HG03521 (cell line): Measurements from ENCODE around the gene PIGQ.

Source experiments
- ATAC-seq: cut with Tn5 transposase; IDR thresholded peaks from one replicate; pipeline ENCODE4 v1.9.1; 2021; ENCODE audit warnings: mild to moderate bottlenecking, moderate library complexity; ENCODE audit not compliant: unreplicated experiment

The PIGQ gene

DNA sequence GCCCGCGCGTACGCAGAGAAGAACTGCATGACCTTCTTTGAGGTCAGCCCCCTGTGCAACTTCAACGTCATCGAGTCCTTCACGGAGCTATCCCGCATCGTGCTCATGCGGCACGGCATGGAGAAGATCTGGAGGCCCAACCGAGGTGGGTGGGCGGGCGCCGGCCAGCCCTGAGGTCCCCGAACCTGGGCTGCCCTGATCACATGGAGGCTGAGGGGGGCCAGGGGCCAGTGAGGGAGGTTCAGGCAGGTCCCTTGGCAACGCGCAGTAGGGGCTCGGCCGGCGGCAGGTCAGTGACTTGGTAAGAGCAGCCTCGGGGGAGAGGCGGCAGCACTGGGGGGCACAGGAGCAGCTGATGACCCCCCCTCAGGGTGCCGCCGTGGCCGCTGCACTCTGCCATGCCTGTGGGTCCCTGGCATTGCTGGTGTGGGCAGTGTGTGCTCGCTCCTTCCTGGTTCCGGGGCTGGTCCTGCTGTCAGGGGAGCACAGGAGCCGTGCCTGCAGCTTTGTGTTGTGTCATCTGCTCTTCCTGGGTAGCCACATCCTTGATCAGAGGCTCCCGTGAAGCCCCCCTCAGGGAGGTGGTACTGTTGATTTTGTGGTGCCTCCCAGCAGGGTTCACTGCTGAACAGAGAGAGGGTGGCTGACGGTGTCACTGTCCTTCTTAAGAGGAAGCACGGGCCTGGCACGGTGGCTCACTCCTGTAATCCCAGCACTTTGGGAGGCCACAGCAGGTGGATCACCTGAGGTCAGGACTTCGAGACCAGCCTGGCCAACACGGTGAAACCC lies 56.4 kb downstream of the PIGQ start:
- ATAC-seq: no peak

- ATAC-seq: no peak
Measured at GRCh38 chr16:626787-627453, 57.2 kb downstream of the PIGQ start.

DNA sequence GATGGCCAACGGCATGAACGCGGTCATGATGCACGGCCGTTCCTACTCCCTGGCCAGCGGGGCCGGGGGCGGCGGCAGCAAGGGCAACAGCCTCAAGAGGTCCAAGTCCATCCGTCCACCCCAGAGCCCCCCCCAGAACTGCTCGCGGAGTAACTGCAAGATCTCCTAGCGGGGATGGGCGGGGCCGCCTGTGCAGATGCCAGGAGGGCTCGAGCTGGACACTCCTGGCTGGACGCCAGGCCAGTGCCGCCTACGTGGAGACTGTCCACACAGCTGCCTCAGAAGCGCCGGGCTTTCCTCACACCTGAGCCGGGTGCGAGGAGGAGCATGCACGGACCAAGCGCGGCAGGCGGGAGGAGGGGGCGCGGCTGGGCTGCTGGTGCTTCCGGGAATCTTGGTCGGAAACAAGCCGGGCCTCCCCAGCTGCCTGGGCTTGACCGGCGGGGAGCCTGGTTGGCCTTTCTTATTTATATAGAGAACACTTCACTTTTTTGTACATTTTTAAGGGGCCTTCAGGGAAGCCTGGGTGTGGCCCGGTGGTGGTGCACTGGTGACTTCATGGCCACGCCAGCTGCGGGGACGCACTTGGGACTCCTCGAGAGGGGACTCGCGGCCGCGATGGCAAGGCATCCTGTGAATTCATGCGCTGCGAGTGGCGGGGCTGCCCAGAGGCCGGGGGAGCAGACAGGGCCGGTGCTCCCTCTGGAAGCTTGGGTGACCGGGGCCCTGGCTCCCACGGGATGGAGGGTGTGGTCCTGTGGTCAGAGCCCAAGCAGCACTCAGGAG lies 57.9 kb downstream of the PIGQ start:
- no peak for ATAC-seq

DNA sequence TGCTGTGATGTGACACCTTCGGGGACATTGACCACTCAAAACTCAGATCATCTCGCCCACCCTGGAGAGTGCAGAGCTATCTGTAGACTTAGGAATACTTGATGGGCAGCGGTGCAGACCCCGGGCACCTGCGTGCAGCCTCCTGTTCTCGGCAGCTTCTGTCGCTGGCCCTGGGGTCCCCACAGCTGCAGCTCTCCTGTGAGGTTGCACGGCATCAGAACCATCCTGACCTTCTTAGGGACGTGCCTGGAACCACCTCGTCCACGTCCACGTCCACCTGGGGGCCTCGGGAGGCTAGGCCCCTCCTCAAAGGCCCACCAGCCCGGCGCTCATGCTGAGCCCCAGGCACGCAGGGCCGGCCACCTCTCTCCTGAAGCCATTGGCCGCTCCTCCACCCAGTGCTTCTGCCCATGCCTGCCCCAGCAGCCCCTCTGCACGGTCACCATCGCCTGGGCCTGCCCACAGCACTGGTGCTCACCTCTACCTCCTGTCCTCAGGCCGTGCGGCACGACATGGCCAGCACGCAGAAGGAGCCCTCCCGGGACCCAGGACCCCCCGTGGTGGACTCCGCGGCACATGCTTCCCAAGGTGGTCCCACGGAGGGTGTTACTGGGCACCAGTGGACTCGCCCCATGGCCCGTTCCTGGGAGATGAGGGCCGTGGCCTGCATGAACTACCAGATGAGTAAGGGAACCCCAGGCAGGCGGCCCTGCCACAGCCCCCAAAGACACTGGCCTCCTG lies 58.7 kb downstream of the PIGQ start:
- ATAC-seq: no peak

DNA sequence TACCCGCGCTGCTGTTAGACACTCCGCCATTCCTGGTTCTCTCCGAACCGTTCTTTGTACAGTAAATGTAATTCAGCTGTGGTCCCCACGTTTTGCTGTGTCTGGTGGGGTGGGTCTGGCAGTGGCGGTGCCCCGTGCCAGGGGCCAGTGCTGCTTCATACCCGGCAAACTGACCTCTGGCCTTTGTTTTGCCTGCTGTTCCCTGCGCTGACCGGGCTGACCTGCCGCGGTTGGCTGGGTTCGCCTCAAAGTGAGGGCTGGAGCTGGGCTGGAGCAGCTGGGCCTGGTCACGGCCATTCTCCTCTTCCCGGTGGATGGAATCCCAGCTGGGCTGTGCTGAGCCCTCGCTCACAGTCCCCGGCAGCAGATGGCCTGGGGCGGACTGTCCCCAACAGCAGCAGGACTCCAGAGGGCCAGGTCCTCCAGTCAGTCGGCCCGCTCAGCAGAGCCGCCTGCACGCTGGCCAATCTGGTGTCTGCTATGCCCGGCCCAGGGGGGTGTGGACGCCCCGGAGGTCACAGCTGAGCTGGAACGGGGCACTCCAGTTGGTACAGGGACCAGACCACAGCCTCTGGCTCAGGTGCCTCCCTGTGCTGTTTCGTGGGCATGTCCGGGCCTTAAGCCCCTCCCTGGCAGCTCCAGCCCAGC lies 59.5 kb downstream of the PIGQ start:
- ATAC-seq: no peak

- no peak for ATAC-seq
Measured at GRCh38 chr16:629833-630248, 60.1 kb downstream of the PIGQ start.

DNA sequence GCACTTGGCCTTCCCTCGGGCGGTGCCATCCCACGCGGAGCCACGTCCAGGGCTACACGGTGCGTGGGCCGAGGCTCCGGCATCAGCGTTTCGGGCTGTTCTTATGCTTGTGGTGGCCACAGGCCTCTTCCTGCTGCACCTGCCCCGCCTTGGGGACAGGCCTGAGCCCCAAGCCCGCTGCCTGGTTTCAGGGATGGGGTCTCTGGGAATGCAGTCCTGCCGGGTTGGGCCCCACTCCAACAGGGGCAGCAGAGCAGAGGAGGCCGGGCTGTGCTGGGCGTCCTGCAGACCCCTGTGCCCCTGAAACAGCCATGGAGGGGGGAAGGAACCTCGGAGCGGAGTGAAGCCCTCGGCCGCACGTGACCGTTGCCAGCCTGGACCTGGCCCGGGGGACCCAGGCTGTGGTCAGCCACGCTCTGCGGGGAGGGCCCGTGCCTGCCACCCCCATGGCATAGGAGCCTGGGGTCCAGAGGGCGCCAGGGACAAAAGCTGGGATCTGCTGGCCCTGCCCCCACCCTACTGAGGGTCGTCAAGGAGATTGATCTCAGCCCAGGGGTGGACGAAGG lies 60.6 kb downstream of the PIGQ start:
- no peak for ATAC-seq

DNA sequence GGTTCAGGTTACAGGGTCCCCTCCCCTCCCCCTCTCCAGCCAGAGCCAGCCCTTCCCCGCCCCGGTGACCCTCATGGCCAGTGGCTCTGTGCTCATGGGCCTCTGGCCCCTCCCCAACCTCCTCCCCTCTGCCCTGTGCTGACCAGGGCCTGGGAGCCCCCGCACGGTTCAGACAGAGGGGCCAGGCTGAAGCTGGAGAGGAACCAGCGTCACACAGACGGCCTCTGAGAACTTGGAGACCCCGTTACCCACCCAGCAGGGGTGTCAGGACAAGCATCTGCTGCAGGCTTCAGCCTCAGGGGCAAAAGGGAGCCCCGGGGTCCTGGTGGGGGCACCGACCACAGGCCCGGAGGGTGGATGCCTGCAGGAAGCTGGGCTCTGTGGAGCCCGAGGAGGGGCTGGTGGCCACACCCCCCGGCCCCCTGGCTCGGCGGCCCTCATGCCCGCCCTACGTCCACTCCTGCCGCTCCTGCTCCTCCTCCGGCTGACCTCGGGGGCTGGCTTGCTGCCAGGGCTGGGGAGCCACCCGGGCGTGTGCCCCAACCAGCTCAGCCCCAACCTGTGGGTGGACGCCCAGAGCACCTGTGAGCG lies 61.1 kb downstream of the PIGQ start, which contains the start of gene WFIKKN1:
TSS of gene WFIKKN1 (plus strand) at position 171 of the 591 bp plus-strand sequence. CDS start at position 440, 269 bp downstream.
- no peak for ATAC-seq

DNA sequence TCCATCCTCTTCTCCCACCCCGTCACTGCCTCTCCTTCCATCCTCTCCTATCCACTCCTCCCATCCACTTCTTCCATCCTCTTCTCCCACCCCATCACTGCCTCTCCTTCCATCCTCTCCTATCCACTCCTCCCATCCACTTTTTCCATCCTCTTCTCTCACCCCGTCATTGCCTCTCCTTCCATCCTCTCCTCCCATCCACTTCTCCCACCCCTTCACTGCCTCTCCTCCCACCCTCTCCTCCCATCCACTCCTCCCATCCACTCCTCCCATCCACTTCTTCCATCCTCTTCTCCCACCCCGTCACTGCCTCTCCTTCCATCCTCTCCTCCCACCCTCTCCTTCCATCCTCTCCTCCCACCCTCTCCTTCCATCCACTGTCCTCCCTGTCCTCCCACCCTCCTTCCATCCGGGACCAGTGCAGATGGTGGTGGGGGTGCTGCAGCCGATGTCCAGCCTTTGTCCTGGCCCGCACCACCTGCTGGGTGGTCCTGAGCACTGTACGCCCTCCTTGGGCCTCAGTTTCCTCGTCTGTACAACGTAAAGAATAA lies 62.1 kb downstream of the PIGQ start:
- no peak for ATAC-seq

DNA sequence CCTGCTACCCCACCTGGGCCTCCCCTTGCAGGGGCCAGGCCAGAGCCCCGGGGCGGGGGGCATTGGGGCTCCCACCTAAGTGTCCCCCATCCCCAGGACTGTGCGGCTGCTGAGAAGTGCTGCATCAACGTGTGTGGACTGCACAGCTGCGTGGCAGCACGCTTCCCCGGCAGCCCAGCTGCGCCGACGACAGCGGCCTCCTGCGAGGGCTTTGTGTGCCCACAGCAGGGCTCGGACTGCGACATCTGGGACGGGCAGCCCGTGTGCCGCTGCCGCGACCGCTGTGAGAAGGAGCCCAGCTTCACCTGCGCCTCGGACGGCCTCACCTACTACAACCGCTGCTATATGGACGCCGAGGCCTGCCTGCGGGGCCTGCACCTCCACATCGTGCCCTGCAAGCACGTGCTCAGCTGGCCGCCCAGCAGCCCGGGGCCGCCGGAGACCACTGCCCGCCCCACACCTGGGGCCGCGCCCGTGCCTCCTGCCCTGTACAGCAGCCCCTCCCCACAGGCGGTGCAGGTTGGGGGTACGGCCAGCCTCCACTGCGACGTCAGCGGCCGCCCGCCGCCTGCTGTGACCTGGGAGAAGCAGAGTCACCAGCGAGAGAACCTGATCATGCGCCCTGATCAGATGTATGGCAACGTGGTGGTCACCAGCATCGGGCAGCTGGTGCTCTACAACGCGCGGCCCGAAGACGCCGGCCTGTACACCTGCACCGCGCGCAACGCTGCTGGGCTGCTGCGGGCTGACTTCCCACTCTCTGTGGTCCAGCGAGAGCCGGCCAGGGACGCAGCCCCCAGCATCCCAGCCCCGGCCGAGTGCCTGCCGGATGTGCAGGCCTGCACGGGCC lies 62.9 kb downstream of the PIGQ start:
- ATAC-seq: no peak

DNA sequence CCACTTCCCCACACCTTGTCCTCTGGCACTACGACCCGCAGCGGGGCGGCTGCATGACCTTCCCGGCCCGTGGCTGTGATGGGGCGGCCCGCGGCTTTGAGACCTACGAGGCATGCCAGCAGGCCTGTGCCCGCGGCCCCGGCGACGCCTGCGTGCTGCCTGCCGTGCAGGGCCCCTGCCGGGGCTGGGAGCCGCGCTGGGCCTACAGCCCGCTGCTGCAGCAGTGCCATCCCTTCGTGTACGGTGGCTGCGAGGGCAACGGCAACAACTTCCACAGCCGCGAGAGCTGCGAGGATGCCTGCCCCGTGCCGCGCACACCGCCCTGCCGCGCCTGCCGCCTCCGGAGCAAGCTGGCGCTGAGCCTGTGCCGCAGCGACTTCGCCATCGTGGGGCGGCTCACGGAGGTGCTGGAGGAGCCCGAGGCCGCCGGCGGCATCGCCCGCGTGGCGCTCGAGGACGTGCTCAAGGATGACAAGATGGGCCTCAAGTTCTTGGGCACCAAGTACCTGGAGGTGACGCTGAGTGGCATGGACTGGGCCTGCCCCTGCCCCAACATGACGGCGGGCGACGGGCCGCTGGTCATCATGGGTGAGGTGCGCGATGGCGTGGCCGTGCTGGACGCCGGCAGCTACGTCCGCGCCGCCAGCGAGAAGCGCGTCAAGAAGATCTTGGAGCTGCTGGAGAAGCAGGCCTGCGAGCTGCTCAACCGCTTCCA lies 63.7 kb downstream of the PIGQ start:
- ATAC-seq: no peak
